Hepatocyte (in vitro differentiated cells): ENCODE data around the gene GOLPH3.

ENCODE experiments used
- CTCF ChIP-seq: fragments of 200-600 bp; sonication (generic); IDR thresholded peaks from 2 replicates; pipeline ENCODE4 v1.5.1; 2016; ENCODE audit warnings: antibody characterized with exemption, mild to moderate bottlenecking; ENCODE audit not compliant: poor library complexity
- EZH2 ChIP-seq: fragments of 200-600 bp; sonication (generic); IDR thresholded peaks from 2 replicates; pipeline ENCODE4 v1.6.1; 2016; ENCODE audit warnings: antibody characterized with exemption, mild to moderate bottlenecking, borderline replicate concordance
- EZH2phosphoT487 ChIP-seq: fragments of 200-600 bp; sonication (generic); IDR thresholded peaks from one replicate; pipeline ENCODE4 v1.6.1; 2018; ENCODE audit warnings: antibody characterized with exemption, mild to moderate bottlenecking, low read depth, moderate library complexity; ENCODE audit not compliant: unreplicated experiment, severe bottlenecking

- TF ChIP-seq CTCF, result no peak
- TF ChIP-seq EZH2, result no peak
- TF ChIP-seq EZH2phosphoT487, result no peak
These were observed 75.8 kb downstream of the GOLPH3 start for GRCh38 chr5:32098291-32098690.
